ENCODE results near the gene PACSIN2.

The PACSIN2 gene

GRCh38 chr22:42833104-42833503 is 181.8 kb downstream of the PACSIN2 start:
- Histone ChIP-seq H3K27ac (ENCODE audit: low read depth, low read length) (no peak overlapping the region), H3K9me3 (ENCODE audit: insufficient read depth, low read length) (no peaks in the 10 kb centered on the region), H3K9ac (ENCODE audit: low read length) (no peak overlapping the region), H3K27me3 (ENCODE audit: low read length) (no peaks in the 10 kb centered on the region), H2AFZ (ENCODE audit: low read depth, low read length, severe bottlenecking) (no peak overlapping the region), H4K20me1 (ENCODE audit: low read depth, low read length) (no peaks in the 10 kb centered on the region), H3K9me2 (replicated peaks; ENCODE audit: insufficient read depth, low read length) (no peaks in the 10 kb centered on the region), H3K4me3 (ENCODE audit: insufficient read depth, low read length, poor library complexity, severe bottlenecking) (no peak overlapping the region), H3K79me2 (ENCODE audit: insufficient read depth, low read length) (no peaks in the 10 kb centered on the region), H3K36me3 (ENCODE audit: low read length) (no peaks in the 10 kb centered on the region), H3F3A (ENCODE audit: insufficient read depth) (no peaks in the 10 kb centered on the region), H3K4me2 (ENCODE audit: low read depth, low read length, poor library complexity, severe bottlenecking) (no peak overlapping the region)
- TF ChIP-seq CTCF (IDR thresholded peaks at IDR 0.05; ENCODE audit: insufficient read depth, low read length, poor library complexity, severe bottlenecking) (no peak), EZH2phosphoT487 (conservative IDR thresholded peaks at IDR 0.05; ENCODE audit: low read length) (no peak)

- H3K9me3 ChIP-seq (ENCODE audit: insufficient read depth, low read length) = no peaks in the 10 kb centered on the region
- H3K27ac ChIP-seq (ENCODE audit: low read depth, low read length) = no peak overlapping the region
- no peak overlapping the region for H3K4me2 ChIP-seq (ENCODE audit: low read depth, low read length, poor library complexity, severe bottlenecking)
- no peak overlapping the region for H3K4me3 ChIP-seq (ENCODE audit: insufficient read depth, low read length, poor library complexity, severe bottlenecking)
- H3K9ac ChIP-seq (ENCODE audit: low read length) = no peak overlapping the region
- H4K20me1 ChIP-seq (ENCODE audit: low read depth, low read length) = no peaks in the 10 kb centered on the region
- H2AFZ ChIP-seq (ENCODE audit: low read depth, low read length, severe bottlenecking) = no peak overlapping the region
- H3K36me3 ChIP-seq (ENCODE audit: low read length) = no peaks in the 10 kb centered on the region
- H3K27me3 ChIP-seq (ENCODE audit: low read length) = no peaks in the 10 kb centered on the region
- H3K79me2 ChIP-seq (ENCODE audit: insufficient read depth, low read length) = no peaks in the 10 kb centered on the region
- no peaks in the 10 kb centered on the region for H3F3A ChIP-seq (ENCODE audit: insufficient read depth)
- H3K9me2 ChIP-seq (replicated peaks; ENCODE audit: insufficient read depth, low read length) = no peaks in the 10 kb centered on the region
- no peak for TF ChIP-seq EZH2phosphoT487 (conservative IDR thresholded peaks at IDR 0.05; ENCODE audit: low read length)
- TF ChIP-seq CTCF (IDR thresholded peaks at IDR 0.05; ENCODE audit: insufficient read depth, low read length, poor library complexity, severe bottlenecking) = no peak
Observed at GRCh38 chr22:42831712-42832111, 183.2 kb downstream of the PACSIN2 start.

GRCh38 chr22:42830161-42830560 is 184.8 kb downstream of the PACSIN2 start:
- Histone ChIP-seq H3K9me3 (ENCODE audit: insufficient read depth, low read length) (no peaks in the 10 kb centered on the region), H3K4me2 (ENCODE audit: low read depth, low read length, poor library complexity, severe bottlenecking) (no peak overlapping the region)

More at GRCh38 chr22:42830161-42830560, 184.8 kb downstream of the PACSIN2 start:
- Histone ChIP-seq H3K4me3 (ENCODE audit: insufficient read depth, low read length, poor library complexity, severe bottlenecking) (no peak overlapping the region), H3K27me3 (ENCODE audit: low read length) (no peaks in the 10 kb centered on the region), H3K9ac (ENCODE audit: low read length) (no peak overlapping the region), H3K36me3 (ENCODE audit: low read length) (no peaks in the 10 kb centered on the region), H3K79me2 (ENCODE audit: insufficient read depth, low read length) (no peaks in the 10 kb centered on the region), H3K9me2 (replicated peaks; ENCODE audit: insufficient read depth, low read length) (no peaks in the 10 kb centered on the region), H4K20me1 (ENCODE audit: low read depth, low read length) (no peaks in the 10 kb centered on the region), H3F3A (ENCODE audit: insufficient read depth) (no peaks in the 10 kb centered on the region), H2AFZ (ENCODE audit: low read depth, low read length, severe bottlenecking) (no peak overlapping the region), H3K27ac (ENCODE audit: low read depth, low read length) (no peak overlapping the region)
- TF ChIP-seq EZH2phosphoT487 (conservative IDR thresholded peaks at IDR 0.05; ENCODE audit: low read length) (no peak), CTCF (IDR thresholded peaks at IDR 0.05; ENCODE audit: insufficient read depth, low read length, poor library complexity, severe bottlenecking) (no peak)
